Measurements from ENCODE around the gene DNAH2. TPM values are rescaled to one million over a fixed set of nuclear protein-coding genes. Genes with fewer than 3 reads are reported as not detected.
A peak's percentile ranks its signal among the peaks of the same experiment; 100 is the strongest.

The DNAH2 gene
- total RNA-seq, 2 experiments from 2014 or later = not detected

GRCh38 chr17:7835814-7836595, 118.5 kb downstream of the DNAH2 start:
- peaks cover 48% of the 10 kb centered on the region for H3K4me1 ChIP-seq (ENCODE audit: insufficient read depth, low read length, poor library complexity, severe bottlenecking)
- no peaks in the 10 kb centered on the region for H3K9me3 ChIP-seq (ENCODE audit: low read length)
- H2AFZ ChIP-seq (ENCODE audit: low read length) = peak overlapping the region; percentile 26; the same call in 1 of the 2 replicates
- H3K36me3 ChIP-seq (ENCODE audit: insufficient read depth, low read length) = peaks cover 9% of the 10 kb centered on the region; the same call in 1 of the 2 replicates
- TF ChIP-seq EZH2phosphoT487 (IDR thresholded peaks at IDR 0.05; ENCODE audit: borderline replicate concordance, low read depth, low read length) = no peak
- TF ChIP-seq, protein P1, sequence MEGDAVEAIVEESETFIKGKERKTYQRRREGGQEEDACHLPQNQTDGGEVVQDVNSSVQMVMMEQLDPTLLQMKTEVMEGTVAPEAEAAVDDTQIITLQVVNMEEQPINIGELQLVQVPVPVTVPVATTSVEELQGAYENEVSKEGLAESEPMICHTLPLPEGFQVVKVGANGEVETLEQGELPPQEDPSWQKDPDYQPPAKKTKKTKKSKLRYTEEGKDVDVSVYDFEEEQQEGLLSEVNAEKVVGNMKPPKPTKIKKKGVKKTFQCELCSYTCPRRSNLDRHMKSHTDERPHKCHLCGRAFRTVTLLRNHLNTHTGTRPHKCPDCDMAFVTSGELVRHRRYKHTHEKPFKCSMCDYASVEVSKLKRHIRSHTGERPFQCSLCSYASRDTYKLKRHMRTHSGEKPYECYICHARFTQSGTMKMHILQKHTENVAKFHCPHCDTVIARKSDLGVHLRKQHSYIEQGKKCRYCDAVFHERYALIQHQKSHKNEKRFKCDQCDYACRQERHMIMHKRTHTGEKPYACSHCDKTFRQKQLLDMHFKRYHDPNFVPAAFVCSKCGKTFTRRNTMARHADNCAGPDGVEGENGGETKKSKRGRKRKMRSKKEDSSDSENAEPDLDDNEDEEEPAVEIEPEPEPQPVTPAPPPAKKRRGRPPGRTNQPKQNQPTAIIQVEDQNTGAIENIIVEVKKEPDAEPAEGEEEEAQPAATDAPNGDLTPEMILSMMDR (conservative IDR thresholded peaks at IDR 0.05; ENCODE audit: low read length) = no peak
- H3K9me2 ChIP-seq (ENCODE audit: insufficient read depth, low read length) = no peaks in the 10 kb centered on the region
- peaks cover 8% of the 10 kb centered on the region; the same call in 1 of the 2 replicates for H4K20me1 ChIP-seq (ENCODE audit: insufficient read depth, low read length)
- H3K4me2 ChIP-seq (ENCODE audit: low read length) = peak overlapping the region; percentile 93
- DNase-seq (ENCODE audit: low spot score) = no peak
- H3K27ac ChIP-seq (ENCODE audit: low read depth, low read length, poor library complexity, severe bottlenecking) = peak overlapping the region; percentile 91
- H3K79me2 ChIP-seq (ENCODE audit: insufficient read depth, low read depth, low read length) = peaks cover 34% of the 10 kb centered on the region; the same call in 1 of the 2 replicates
- POLR2A ChIA-PET = interaction anchor here (0.6 to 1.5 kb wide), 3 partner anchors 9 to 352 kb away, joined by 3 to 6 read pairs (median 5); no protein-coding TSS in a partner anchor
- BruUV-seq (replicated peaks) = TSS peak; percentile 63
- CTCF ChIA-PET (ENCODE audit: unreplicated experiment) = no interaction called here
- intact Hi-C loops (cut with micrococcal nuclease; ENCODE audit: unreplicated experiment) = loop anchor here (1.0 to 10.0 kb wide), 8 partner anchors 7 to 584 kb away; partner anchors contain the start of genes CTDNEP1, ELP5, HES7 and NAA38
- peak overlapping the region; percentile 78 for H3K4me3 ChIP-seq (ENCODE audit: low read depth, low read length, poor library complexity, severe bottlenecking)

DNA sequence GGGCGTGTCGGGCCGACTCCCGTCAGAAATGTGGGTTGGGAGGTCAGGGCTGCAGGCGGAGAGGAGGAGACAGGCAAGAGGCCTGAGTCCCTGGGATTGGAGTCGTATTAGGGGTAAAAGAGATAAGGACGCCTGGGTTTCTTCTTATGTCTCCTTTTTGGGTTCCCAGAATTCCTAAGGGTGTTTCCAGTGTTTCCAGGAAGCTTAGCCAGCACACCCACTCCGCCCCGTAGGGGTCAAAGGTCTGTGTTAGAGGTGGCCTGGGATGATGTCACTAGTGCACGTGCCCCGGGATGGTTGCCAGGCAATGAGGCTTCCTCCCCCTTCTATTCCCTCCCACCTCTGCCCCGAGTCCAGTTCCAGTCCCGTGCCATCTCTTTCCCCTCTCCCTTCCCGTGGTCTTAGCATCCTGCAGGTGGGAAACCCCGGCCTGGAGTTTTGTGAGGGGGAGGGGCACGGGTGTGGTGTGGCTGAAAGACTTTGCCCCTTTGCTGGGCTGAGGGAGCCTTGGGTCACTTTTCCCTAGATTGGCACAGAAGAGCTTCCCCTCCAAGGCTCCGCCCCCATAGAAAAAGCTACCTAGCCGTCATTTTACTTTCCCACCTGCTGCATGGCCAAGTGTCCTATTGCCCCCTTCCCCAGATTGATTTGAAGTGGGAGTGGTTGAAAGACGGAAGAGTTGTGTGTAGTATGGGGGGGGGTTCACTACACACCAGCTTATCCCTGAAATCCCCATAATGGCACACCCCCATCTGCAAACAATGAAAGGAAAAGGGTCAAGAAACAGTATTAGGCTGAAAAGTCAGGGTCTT, 119.3 kb downstream of the DNAH2 start:
- Histone ChIP-seq H2AFZ (ENCODE audit: low read length) (peak overlapping the region; percentile 26; the same call in 1 of the 2 replicates), H3K4me2 (ENCODE audit: low read length) (peak overlapping the region; percentile 93), H3K36me3 (ENCODE audit: insufficient read depth, low read length) (peaks cover 12% of the 10 kb centered on the region; the same call in 1 of the 2 replicates), H4K20me1 (ENCODE audit: insufficient read depth, low read length) (peaks cover 13% of the 10 kb centered on the region; the same call in 1 of the 2 replicates), H3K4me3 (ENCODE audit: low read depth, low read length, poor library complexity, severe bottlenecking) (peak overlapping the region; percentile 78), H3K27ac (ENCODE audit: low read depth, low read length, poor library complexity, severe bottlenecking) (peak overlapping the region; percentile 91), H3K4me1 (ENCODE audit: insufficient read depth, low read length, poor library complexity, severe bottlenecking) (peaks cover 51% of the 10 kb centered on the region), H3K9me3 (ENCODE audit: low read length) (no peaks in the 10 kb centered on the region), H3K9me2 (ENCODE audit: insufficient read depth, low read length) (no peaks in the 10 kb centered on the region), H3K79me2 (ENCODE audit: insufficient read depth, low read depth, low read length) (peaks cover 40% of the 10 kb centered on the region; the same call in 1 of the 2 replicates)
- POLR2A ChIA-PET = interaction anchor here (0.6 to 3.0 kb wide), 5 partner anchors 10 to 336 kb away, joined by 3 to 10 read pairs (median 3); partner anchors contain the start of genes NAA38 and TP53
- peak; percentile 93 for DNase-seq (ENCODE audit: low spot score)
- no TSS peak for BruUV-seq (replicated peaks)
- intact Hi-C loops (cut with micrococcal nuclease; ENCODE audit: unreplicated experiment) = loop anchor here (5.0 to 10.0 kb wide), 5 partner anchors 150 to 585 kb away; partner anchors contain the start of genes CTDNEP1, ELP5, HES7 and PER1
- TF ChIP-seq EZH2phosphoT487 (IDR thresholded peaks at IDR 0.05; ENCODE audit: borderline replicate concordance, low read depth, low read length) = no peak
- TF ChIP-seq, protein P1 (conservative IDR thresholded peaks at IDR 0.05; ENCODE audit: low read length) = no peak
- CTCF ChIA-PET (ENCODE audit: unreplicated experiment) = interaction anchor here (0.5 to 0.9 kb wide), 2 partner anchors 19 to 20 kb away, joined by 3 to 6 read pairs; partner anchors contain the start of gene NAA38
